GM12891 (cell line): Measurements from ENCODE around the gene EIF3CL.
"Not testable (repeated sequence)": the region's sequence is repeated elsewhere in the genome, so short reads cannot be mapped to it uniquely, and the experiment has no call there.

ENCODE experiments used
- POLR2A ChIP-seq: IDR thresholded peaks from 2 replicates; pipeline ENCODE4 v1.6.1; 2011; ENCODE audit warnings: low read depth, low read length, control low read depth
- POLR2AphosphoS5 ChIP-seq: IDR thresholded peaks from 2 replicates; pipeline ENCODE4 v1.6.1; 2011; ENCODE audit warnings: low read depth, low read length, control low read depth
- POU2F2 ChIP-seq: IDR thresholded peaks from 2 replicates; pipeline ENCODE4 v1.6.1; 2011; ENCODE audit warnings: low read depth, mild to moderate bottlenecking, control low read depth, low read length, moderate library complexity
- SPI1 ChIP-seq: IDR thresholded peaks from 2 replicates; pipeline ENCODE4 v1.6.1; 2011; ENCODE audit warnings: low read depth, low read length, control low read depth
- TAF1 ChIP-seq: IDR thresholded peaks from 2 replicates; pipeline ENCODE4 v1.6.1; 2011; ENCODE audit warnings: low read depth, low read length, control low read depth

GRCh38 chr16:28426060-28426680 is 22.5 kb upstream of the EIF3CL start:
- not testable (repeated sequence) for TF ChIP-seq POLR2A, POLR2AphosphoS5, TAF1, SPI1, POU2F2
